COR-L47 (cell line): Measurements from ENCODE around the gene SIPA1L3.

Experiments
- DNase-seq: peaks from one replicate; lab custom pipeline; 2025; lab: John Stamatoyannopoulos, UW

SIPA1L3 gene

DNA sequence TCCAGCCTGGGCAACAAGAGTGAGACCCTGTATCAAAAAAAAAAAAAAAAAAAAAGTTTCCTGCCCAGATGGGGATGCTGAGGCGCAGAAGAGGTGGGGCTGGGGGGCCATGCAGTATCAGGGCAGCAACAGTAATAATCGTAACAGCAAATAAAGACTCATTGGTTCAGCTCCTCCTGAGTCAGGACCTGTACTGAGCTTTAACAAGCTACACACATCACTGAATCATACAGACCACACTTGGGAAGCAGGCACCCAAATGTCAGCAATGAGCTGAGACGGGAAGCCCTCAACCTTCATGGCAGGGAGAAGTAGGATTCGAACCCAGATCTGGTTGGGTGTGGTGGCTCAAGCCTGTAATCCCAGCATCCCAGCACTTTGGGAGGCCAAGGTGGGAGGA, 327.6 kb downstream of the SIPA1L3 start:
- no peak for DNase-seq

DNA sequence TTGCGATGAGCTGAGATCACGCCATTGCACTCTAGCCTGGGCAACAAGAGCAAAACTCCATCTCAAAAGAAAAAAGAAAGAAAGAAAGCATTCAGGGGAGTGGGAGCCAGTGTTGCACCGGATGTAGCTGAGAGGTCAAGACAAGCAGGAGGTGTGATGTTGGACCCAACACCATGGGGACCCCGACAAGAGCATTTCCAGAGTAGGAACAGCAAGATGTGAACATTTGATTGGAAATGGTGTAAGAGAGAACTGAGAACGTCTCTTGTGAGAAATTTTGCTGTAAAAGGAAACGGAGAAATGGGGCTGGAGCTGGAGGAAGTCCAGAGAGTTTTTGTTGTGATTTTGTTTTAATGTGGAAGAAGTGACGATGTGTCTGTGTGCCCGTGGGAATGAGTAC, 332.8 kb downstream of the SIPA1L3 start:
- DNase-seq = no peak

DNA sequence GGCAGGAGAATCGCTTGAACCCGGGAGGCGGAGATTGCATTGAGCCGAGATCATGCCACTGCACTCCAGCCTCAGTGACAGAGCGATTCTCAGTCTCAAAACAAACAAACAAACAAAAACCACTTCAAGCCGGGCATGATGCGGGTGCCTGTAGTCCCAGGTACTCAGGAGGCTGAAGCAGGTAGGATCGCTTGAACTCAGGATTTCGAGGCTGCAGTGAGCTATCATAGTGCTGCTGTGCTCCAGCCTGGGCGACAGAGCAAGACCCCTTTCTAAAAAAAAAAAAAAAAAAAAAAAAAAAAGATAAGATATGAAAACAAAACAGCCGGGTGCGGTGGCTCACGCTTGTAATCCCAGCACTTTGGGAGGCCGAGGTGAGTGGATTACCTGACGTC, 336.3 kb downstream of the SIPA1L3 start:
- no peak for DNase-seq

DNA sequence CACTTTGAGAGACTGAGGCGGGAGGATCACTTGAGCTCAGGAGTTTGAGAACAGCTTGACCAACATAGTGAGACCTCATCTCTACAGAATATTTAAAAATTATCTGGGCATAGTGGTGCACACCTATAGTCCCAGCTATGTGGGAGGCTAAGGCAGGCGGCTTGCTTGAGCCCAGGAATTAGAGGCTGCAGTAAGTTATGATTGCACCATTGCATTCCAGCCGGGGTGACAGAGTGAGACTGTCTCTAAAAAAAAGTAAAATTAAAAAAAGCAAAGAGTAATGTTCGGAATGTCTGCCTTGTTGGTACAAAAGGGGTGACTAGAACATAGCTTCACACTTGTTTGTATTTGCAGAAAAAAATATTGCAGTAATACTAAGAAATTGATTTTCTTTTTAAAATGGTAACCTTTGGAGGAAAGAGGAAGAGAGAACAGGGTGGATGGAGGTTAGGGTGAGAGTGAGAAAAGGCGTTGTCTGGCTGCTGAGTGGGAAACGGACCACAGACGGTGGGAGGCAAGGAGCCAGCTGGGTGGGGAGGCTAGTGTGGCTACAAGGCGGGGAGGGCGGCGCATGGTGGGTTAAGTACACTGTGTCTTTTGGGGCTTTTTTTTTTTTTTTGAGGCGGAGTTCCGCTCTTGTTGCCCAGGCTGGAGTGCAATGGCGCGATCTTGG, 339.0 kb downstream of the SIPA1L3 start:
- DNase-seq = no peak

DNA sequence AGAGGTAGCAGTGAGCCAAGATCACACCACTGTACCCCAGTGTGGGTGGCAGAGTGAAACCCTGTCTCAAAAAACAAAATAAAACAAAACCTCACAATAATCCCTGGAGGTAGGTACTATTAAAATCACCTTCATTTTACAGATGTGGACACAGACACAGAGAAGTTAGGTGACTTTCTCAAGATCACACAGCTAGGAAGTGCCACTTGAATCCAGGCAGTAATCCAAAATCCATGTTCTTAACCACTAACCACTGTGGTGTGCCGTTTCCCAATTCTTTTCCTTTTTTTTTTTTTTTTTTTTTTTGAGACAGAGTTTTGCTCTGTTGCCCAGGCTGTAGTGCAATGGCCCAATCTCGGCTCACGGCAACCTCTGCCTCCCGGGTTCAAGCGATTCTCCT, 340.1 kb downstream of the SIPA1L3 start:
- DNase-seq = no peak

DNA sequence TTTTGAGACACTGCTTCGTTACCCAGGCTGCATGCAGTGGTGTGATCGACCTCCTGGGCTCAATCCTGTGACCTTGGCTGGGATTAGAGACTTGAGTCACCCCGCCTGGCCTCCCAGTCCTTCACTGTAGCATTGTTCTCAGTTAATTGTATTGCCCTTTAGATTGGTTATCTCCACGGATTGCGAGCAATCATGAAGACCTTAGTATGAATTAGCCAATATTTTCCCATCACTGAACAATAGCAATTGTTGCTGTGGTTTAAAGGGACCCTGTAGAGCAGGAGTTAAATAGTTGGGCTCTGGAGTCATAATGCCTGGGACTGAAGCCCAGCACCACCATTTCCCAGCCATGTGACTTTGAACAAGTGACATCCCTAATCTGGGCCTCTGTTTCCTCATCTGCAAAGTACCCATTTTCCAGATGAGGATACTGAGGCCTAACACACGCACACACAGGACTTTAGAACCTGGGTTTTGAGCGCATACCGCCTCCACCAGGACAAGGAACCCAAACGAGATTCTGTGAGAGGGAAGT, 340.8 kb downstream of the SIPA1L3 start:
- no peak for DNase-seq

DNA sequence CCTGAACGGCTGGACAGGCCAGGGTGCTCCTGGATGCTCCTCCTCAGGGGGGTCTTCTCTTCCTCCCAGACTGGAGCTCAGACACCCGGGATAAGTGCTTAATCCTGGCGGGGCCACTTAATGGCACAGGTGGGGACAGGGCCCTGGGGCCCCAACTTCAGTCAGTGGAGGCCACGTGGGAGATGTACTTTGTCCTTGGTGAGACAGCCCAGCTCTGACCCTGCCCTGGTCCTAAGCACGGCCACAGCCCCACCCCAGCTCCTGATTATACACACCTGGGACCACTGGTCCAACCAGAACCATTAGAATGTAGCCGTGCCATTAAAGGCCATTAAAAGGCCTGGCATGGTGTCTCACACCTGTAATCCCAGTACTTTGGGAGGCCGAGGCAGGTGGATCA, 341.4 kb downstream of the SIPA1L3 start:
- DNase-seq = no peak

DNA sequence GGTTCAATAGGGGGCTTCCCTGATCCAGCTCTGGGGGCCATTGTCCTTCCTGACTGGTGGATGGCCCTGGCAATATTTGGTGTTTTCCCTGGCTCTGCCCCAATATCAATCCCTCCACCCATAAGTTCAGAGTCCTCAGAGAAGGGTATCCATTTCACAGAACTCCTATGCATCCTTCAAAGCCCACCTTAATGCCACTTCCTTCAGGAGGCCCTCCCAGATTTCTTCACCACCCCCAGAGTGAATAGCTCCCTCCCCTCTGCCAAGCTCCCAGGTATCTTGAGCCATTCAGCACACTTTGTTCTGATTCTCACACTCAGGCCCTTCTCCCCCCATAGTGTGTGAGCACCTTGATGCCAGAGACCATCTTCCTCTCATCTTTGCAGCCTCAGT, 343.4 kb downstream of the SIPA1L3 start:
- no peak for DNase-seq

DNA sequence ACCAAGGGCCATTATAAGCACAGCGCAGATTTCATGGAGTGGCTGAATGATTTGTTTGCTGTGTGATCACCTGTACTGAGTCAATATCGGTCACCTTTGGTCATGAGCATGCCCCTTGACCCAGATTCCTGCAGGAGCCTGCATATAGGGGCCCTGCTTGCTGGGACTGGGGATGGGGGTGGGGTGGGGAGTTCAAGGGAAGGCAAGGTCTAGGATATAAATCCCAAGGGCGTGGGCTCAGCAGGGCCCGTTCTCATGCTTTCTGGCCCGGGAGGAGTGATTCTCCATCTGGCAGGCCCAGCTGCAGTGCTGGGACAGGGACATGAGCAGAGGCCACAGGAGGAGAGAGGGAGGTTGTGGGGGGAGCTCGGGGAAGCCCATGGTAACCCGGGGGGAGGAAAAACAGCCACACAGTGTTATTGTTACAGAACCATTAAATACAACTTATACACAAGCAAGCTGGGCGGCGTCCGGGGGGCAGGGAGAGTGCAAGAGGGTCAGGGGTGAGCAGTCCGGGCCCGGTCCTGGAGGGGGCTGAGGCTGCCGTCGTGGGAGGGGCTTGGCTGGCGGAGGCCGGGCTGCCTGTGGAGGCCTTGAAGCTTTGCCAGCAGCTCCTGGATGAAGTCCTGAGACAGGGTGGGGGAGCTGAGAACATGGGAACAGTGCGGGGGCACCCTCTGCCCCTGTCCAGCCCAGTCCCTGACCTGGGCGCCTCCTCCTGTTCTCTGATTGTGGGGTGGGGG, 344.0 kb downstream of the SIPA1L3 start:
- no peak for DNase-seq

DNA sequence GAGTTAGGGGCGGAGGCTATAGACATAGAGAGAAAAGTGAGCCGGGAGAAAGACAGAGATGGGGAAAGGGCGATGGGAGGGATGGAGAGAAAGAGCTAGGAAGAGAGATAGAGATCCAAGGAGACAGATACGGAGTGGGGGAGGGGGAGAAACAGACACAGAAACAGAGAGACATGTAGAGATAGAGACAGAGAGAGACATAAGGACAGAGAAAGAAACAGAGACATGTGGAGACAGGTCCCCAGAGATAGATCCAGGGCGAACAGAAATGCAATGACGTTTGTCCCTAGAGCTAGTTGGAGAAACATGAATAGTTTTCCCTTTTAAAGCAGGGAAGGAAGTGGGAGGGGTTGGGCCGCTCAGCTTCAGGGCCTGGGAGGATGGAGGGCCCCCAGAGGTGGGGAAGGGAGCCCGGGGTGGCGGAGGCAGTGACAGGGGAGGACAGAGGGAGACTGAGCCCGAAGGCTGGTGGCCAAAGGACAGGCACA, 344.6 kb downstream of the SIPA1L3 start:
- no peak for DNase-seq

DNA sequence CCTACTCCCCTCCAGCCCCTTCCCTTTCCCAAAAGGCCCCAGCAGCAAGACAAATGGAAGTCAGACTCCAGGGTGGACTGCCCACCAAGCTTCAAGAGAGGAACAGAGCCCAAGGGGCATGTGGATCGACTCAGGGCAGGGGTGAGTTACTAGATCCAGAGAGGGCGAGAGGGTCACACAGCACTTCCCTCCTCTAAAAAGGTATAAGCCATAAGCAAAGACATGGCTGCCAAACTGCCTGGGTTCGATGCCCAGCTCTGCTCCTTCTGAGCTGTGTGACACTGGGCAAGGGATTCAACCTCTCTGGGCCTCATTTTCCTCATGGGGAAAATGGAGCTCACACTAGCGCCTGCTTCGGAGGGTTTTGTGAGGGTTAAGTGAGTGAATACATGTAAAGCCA, 345.4 kb downstream of the SIPA1L3 start:
- DNase-seq = no peak

DNA sequence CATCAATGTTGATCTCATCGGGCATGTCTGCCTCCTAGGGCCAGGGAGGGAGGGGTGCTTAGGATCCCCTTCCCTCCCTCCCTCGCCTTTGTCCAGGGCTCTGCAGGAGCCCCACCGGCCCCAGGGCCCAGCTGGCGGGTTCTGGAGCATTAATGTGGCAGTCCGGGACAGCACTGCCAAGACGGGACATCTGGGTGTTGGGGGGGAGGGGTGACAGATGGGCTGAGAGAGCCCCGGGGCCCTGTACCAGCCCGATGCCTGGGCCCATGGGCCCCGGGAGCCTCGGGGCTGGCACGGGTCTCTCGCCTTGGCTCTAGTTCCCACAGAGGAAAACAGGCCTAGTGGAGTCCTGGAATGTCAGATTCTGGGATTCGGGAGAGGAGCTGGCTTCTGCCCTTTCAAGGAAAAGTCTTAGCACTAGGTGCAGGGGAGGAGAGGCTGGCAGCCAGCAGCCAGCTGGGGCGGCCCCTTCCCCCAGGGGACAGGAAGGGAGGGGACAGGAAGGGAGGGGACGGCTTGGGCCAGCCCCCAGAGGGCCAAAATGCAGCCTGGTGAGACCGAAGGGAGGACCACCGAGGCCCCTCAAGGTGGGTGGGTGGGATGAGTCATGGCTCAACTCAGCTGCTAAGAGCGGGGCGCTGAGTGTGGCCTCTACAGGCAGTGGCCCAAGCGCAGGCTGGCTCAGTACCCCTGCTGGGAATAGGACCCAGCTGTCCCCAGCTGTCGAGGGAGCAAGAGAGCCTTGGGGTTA, 346.1 kb downstream of the SIPA1L3 start:
- DNase-seq = no peak

DNA sequence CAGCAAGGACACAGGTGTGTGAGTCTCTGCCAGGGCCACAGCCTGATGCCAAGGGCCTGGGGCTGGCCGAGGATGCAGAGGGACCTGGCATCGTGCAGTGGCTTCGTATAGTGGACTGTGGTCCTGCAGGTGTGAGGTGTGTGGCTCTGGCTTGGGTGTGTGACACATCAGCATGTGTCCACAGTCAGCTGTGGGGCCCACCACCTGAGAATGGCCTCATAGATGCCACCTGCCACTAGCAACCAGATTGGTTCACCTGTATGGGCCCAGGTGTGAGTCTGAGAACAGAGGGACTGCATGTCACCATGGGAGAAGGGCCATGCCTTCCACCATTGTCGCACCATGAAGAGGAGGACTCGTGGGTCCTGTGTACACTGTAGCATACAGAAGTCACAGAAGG, 346.8 kb downstream of the SIPA1L3 start:
- no peak for DNase-seq

DNA sequence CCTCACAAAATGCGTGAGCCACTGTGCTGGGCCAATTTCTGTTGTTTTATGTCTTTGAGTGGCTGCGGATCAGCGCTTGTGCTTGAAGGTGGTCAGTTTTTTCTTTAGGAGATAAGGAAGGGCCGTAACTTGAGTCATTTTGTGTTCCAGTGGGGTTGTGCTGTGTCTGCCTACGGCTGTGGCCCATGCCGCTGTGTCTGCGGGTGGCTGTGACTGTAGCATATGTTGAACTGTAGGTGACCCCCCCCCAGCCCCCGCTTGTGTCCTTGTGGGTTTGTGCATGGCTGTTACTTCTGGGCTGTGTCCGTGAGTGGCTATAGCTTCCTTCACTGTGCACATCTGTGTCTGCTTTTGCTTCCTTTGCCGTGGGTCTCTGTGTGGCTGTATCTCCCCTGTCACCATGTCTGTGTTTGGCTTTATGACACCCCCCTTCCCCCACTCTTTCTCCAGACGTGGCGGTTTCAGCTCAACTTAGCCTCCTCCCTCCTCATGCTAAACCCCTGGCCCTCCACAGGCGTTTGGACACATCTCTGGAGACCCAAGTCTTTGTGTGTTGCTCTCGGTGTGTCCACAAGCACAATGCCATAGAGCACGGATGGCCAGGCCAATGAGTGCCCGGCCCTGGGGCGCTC, 348.5 kb downstream of the SIPA1L3 start:
- DNase-seq = no peak
